Suprapubic skin (tissue), 3 donors: ENCODE data around the gene CMBL.

Experiments used
- EP300 ChIP-seq: sonication (generic); formaldehyde crosslinking; IDR thresholded peaks from one replicate; pipeline ENCODE4 v1.6.1; 2017; ENCODE audit warnings: antibody characterized with exemption
- POLR2A ChIP-seq, 2 donors: fragments of 450-650 bp; IDR thresholded peaks; one replicate each; pipeline ENCODE4 v1.6.1; 2017; ENCODE audit warnings: antibody characterized with exemption in 2 of 2, mild to moderate bottlenecking in 2 of 2, moderate library complexity in 2 of 2
- TF ChIP-seq, protein P1 (sequence below), 2 donors: fragments of 200-600 bp in 1 of 2; fragments of 450-650 bp in 1 of 2; sonication (generic) in 1 of 2; IDR thresholded peaks; one replicate each; pipeline ENCODE4 v1.5.1; 2016 to 2019; ENCODE audit warnings: antibody characterized with exemption in 2 of 2, mild to moderate bottlenecking in 1 of 2, moderate library complexity in 1 of 2

DNA sequence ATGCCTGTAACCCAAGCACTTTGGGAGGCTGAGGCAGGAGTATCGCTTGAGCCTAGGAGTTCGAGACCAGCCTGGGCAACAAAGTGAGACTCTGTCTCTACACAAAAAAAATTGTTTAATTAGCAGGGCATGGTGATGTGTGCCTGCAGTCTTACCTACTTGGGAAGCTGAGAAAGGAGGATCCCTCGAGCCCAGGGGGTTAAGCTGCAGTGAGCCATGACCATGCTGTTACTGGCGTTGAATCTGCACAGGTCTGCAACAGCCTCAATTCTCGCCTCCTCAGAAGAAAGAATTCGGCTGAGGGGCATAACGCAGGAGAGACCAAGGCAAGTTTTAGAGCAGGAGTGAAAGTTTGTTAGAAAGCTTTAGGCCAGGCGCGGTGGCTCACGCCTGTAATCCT is 39.6 kb downstream of the CMBL start:
- TF ChIP-seq, protein P1, sequence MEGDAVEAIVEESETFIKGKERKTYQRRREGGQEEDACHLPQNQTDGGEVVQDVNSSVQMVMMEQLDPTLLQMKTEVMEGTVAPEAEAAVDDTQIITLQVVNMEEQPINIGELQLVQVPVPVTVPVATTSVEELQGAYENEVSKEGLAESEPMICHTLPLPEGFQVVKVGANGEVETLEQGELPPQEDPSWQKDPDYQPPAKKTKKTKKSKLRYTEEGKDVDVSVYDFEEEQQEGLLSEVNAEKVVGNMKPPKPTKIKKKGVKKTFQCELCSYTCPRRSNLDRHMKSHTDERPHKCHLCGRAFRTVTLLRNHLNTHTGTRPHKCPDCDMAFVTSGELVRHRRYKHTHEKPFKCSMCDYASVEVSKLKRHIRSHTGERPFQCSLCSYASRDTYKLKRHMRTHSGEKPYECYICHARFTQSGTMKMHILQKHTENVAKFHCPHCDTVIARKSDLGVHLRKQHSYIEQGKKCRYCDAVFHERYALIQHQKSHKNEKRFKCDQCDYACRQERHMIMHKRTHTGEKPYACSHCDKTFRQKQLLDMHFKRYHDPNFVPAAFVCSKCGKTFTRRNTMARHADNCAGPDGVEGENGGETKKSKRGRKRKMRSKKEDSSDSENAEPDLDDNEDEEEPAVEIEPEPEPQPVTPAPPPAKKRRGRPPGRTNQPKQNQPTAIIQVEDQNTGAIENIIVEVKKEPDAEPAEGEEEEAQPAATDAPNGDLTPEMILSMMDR (IDR thresholded peaks at IDR 0.05), result no peak
- TF ChIP-seq POLR2A (IDR thresholded peaks at IDR 0.05), result no peak
- no peak for TF ChIP-seq EP300
